Stimulated activated CD4-positive, alpha-beta T cell treated with anti-CD3 and anti-CD28 coated beads, Interleukin-4, amount 100 ng/mL, for 4 hours (primary cell): ENCODE measurements around the gene TM4SF1.
"Not testable (repeated sequence)": the region's sequence is repeated elsewhere in the genome, so short reads cannot be mapped to it uniquely, and the experiment has no call there.

Source experiments
- DNase-seq, 2 experiments: peaks; one replicate each; pipeline ENCODE4 v3.0.0-alpha.2; 2020

The TM4SF1 gene

DNA sequence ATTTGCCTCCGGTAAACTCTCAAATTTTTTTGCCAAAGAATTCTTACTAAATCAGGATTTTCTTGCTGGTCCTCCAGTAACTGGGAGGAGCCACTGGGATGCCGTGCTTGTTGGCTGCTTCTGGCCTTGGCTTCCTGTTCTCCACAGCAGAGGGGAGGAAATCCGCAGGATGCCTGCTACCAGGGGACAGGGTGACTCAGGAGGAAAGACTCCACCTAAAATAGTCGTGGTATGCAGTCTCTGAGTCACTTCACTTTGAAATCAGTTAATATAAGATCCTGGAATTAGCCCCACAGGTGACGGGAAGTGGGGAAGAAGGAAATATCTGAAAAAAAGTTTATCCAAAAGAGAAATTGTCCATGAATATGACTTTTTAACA lies 37.5 kb downstream of the TM4SF1 start:
- no peak for DNase-seq

DNA sequence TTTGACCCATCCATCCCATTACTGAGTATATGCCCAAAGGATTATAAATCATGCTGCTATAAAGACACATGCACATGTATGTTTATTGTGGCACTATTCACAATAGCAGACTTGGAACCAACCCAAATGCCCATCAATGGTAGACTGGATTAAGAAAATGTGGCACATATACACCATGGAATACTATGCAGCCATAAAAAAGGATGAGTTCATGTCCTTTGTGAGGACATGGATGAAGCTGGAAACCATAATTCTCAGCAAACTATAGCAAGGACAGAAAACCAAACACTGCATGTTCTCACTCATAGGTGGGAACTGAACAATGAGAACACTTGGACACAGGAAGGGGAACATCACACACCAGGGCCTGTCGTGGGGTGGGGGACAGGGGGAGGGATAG lies 40.0 kb downstream of the TM4SF1 start:
- DNase-seq: not testable (repeated sequence)

DNA sequence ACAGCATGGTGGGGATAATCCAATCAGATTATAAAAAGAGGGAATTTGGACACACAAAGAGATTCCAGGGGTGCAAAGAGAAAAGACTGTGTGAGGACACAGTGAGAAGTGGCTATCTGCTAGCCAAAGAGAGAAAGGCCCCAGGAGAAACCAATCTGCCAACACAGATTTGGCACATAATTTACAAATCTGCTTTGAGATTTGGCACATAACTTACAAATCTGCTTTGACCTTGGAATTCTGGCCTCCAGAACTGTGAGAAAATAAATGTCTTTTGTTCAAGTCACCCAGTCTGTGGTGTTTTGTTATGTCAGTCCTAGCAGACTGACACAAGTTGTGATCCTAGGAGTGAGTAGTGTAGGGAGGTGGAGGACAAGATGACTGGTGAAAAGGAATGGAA lies 40.5 kb downstream of the TM4SF1 start:
- no peak for DNase-seq

DNA sequence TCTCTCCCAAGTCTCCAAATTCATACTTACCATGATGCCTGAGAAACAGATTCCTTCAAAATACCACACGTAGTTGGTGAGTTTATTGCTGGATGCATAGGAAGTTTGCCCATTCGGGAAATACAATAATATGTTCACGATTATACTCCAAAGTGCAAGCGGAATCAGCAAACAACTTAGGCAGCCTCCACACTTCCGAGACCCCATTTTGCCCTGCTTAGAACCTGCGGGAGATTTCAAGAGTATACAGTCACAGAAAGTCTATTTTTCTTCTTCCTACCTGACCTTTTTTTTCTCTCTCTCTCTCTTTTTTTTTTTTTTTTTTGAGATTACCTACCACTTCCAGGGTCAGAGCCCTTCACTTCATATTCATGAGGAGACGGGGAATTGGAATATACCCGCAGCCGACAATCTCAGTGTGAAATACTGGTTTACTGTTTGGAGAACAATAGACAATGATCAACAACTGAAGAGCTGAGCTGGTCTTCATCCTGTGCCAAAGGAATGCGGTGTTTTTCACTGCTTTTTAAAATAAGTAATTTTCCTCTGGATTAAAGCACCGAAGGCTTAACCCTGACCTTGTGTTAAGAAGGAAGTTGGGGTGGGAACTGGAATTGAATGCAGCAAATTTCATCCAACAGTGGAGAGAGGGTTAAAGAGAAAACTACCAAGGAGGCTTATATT lies 44.1 kb downstream of the TM4SF1 start, which contains the start of gene TM4SF18:
TSS of gene TM4SF18 (minus strand) at position 461 of the 684 bp plus-strand sequence. CDS start at position 207, 254 bp downstream.
- no peak for DNase-seq

DNA sequence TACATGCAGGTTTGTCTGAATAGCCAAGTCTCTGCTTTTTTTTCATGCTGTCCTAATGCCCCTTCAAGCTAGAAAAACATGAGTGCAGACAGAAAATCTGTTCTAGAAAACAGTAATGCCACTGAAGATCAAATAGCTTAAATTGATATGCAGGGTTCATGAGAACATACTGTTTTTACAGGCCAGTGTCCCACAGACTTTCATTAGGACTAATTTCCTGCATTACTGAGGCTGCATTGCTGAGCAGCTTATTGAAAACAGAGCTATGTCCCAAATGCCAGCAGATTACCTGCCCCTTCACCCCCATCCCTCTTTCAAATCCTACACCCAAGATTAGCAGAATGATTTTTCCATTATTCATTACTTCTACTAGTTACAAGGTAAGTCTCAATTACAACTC lies 44.7 kb downstream of the TM4SF1 start:
- DNase-seq: no peak

DNA sequence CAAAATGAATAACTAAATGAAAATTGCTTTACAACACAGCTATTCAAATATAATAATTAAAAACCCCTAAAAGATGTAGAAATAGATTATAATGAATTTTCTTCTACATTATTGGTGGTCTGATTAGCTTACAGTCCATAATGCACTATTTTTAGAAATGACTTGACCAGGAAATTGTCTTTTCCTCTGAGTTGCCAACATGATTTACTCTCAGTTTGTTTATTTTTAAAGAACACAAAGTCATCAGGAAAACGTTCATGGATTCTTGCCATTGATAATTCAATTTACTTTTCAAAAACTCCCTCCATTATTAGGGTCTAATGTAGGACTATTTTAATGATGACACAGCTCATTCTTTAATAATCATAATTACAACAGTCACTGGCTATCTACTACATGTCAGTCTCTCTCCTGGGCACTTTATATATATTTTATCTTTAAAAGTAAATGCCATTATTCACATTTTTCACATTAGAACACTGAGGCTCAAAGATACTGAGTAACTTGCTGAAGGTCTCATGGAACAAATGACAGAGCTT lies 45.2 kb downstream of the TM4SF1 start:
- no peak for DNase-seq

DNA sequence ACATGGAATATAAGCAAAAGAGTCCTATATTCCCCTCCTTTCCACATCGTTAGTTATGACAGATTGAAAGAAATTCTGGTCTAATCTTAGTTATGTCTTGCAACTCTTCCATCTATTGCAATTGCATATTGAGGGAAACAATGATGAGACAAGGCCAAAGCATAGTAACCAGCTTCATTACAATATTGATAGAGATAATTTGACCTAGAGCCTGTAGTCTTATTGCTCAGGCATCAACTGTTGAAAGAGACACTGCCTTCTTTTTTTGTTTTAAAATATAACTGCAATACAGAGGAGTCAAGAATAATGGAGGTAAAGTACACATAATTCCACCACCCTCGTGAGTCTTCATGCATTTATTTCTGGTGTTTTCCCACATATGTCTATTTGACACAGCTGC lies 46.1 kb downstream of the TM4SF1 start:
- DNase-seq: no peak

DNA sequence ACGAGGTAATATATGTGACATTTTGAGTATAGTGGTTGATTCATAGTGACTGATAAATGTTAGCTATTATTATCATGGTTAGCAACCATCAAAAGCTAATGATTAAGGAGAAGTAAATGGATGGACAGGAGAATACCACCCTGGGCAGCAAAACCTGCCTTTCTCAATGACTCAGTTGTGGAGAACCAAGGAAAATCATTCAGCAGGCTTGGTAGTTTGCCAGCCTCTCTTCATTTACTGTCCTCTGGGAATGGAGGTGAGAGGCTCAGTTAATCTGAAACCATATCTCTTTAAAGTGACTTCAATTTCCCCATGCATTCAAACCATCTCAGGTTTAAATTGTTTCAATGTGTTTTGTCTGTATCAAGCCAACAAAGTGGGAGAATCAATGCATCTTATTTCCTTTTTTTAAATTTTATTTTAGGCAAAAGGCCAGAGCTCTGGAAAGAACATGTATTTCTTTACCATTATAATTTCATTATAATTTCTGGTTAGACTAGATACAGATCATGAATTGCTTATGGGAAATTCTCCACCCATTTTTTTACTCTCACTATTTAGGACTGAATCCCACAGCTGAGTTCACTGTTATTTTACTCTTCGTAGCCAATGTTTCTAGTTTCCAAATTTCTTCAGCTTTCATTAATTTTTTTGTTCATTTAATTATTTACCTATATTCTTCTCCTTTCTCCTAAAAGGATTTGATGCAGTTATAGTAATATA lies 46.7 kb downstream of the TM4SF1 start:
- DNase-seq: no peak

DNA sequence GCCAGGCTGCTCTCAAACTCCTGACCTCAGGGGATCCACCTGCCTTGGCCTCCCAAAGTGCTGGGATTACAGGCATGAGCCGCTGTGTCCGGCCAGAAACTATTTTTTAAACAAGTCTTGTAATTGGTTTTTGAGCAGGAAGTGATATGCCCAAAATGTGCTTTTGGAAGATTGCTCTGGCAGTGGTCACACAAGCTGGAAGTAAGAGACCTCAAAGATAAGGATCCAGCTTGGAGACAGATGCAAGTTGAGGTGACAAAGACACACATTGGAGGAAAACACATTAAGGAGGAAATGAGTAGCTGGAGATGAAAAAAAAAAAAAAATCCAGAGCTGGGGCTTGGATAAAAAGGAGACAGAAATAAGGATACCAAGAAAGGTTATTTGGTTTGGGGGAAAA lies 50.3 kb downstream of the TM4SF1 start:
- DNase-seq: no peak

DNA sequence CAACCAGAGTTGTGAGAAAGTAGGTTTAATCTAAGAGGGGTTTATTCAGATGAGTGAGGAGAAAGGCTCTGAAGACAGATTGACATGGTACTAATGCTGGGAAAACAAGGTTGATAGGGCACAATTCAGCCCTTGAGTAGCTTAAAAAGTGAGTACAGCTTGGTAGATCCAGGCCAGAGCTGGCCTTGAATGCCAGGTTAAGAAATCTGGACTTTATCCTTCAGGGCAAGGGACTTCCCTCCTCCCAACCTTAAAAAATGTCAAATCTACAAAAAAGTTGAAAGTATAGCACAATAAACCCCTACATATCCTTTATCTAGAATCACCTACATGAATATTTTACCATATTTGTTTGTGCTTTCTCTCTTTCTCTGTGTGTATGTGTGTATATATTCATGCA lies 51.9 kb downstream of the TM4SF1 start:
- no peak for DNase-seq

DNA sequence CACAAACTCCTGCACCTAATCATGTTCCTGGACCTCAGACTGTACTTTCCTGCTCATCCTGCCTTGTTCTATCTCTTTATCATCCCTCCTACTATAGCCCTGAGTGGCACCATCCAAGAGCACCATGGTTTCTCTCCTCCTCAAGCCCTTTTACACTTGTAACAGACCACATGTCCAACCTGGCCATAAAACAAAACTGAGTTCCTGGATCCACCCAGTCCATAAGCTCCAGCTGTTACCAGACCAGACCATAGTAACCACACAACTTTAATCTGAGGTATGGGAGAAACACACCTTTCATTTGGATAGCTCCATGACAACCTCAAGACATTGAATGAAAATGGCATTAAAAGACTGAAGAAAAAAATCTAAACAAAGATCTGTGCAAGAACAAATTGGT lies 53.1 kb downstream of the TM4SF1 start:
- DNase-seq: no peak

DNA sequence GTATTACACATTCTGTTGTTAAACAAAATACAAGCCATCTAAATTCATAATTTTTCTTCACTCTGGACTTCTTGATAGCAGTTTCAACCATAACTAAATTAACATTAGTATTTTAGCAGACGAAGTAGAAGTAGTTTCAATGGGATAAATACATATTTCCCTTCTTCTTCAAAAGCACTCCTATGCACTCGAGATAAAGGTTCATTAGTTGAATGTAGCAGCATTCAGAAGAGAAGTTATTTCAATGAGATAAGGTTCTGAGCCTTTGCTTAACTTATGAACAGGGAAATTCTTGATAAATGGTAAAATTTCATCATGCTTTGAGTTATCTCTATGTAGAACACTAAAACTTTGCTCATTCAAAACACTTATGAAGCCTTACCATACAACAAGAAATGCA lies 55.8 kb downstream of the TM4SF1 start:
- no peak for DNase-seq

DNA sequence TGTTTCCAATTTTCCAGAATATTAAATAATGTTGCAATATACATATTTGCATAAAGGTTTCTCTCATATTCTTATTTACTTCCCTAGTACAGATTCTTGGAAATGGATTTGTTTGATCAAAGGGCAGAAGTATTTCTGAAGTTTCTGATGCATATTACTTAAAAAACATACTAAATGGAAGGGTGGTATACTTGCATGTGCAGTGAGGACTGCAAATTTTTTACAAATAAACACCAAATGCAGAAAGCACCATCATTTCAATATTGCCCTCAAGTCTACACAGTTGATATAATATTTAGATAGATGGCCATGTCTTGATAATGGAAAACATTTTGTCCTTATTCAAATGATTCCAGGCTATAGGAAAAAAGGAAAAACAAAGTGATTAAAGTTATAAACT lies 56.3 kb downstream of the TM4SF1 start:
- DNase-seq: no peak

DNA sequence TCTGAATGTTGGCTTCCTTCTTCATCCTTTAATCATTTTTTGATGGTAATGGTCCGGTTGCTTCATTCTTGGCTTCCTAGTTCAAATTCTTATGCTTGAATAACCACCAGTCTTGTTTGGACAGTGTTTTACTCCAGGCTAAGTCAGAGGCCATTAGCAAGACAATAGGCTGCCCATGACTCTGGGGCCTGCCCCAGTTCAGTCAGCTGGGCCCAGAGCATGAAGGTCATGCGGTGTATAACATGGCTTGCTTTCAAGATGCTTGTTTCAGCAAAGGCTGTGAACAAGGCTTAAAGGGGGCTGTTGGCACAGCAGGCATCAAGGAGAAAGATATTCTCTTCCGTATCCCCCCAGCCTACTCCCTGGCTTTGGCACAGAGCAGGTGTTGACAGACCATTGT lies 57.7 kb downstream of the TM4SF1 start:
- DNase-seq: no peak
